HS-27A (cell line): ENCODE data around the gene LHFPL3.

ENCODE experiments used
- DNase-seq: peaks from one replicate; pipeline ENCODE4 v3.0.0-alpha.2; 2012; ENCODE audit warnings: low read depth, missing footprints

Gene LHFPL3

GRCh38 chr7:104800307-104800706 is 471.9 kb downstream of the LHFPL3 start:
- no peak for DNase-seq

- DNase-seq, result no peak
These were observed 472.6 kb downstream of the LHFPL3 start for GRCh38 chr7:104801022-104801421.

GRCh38 chr7:104803931-104804330 is 475.5 kb downstream of the LHFPL3 start:
- no peak for DNase-seq

GRCh38 chr7:104804696-104805095 is 476.3 kb downstream of the LHFPL3 start:
- DNase-seq, result no peak

GRCh38 chr7:104805449-104806317 is 477.3 kb downstream of the LHFPL3 start:
- DNase-seq, result no peak

- DNase-seq, result no peak
These were observed 479.3 kb downstream of the LHFPL3 start for GRCh38 chr7:104807671-104808070.

- DNase-seq, result no peak
These were observed 481.5 kb downstream of the LHFPL3 start for GRCh38 chr7:104809906-104810305.

- DNase-seq, result no peak
These were observed 485.7 kb downstream of the LHFPL3 start for GRCh38 chr7:104814126-104814525.

- DNase-seq, result no peak
These were observed 486.4 kb downstream of the LHFPL3 start for GRCh38 chr7:104814671-104815400.

- DNase-seq, result no peak
These were observed 488.1 kb downstream of the LHFPL3 start for GRCh38 chr7:104816537-104816936.

GRCh38 chr7:104818961-104819880 is 490.8 kb downstream of the LHFPL3 start:
- DNase-seq, result no peak

- no peak for DNase-seq
These were observed 492.6 kb downstream of the LHFPL3 start for GRCh38 chr7:104820836-104821535.

- no peak for DNase-seq
These were observed 494.8 kb downstream of the LHFPL3 start for GRCh38 chr7:104823177-104823576.

- DNase-seq, result no peak
These were observed 496.7 kb downstream of the LHFPL3 start for GRCh38 chr7:104825099-104825498.

GRCh38 chr7:104826135-104826534 is 497.7 kb downstream of the LHFPL3 start:
- no peak for DNase-seq

- no peak for DNase-seq
These were observed 508.6 kb downstream of the LHFPL3 start for GRCh38 chr7:104836976-104837375.

- no peak for DNase-seq
These were observed 510.3 kb downstream of the LHFPL3 start for GRCh38 chr7:104838537-104839299.

- no peak for DNase-seq
These were observed 511.4 kb downstream of the LHFPL3 start for GRCh38 chr7:104839842-104840241.

GRCh38 chr7:104841798-104842197 is 513.4 kb downstream of the LHFPL3 start:
- DNase-seq, result no peak

- no peak for DNase-seq
These were observed 514.8 kb downstream of the LHFPL3 start for GRCh38 chr7:104843198-104843597.

GRCh38 chr7:104845557-104845956 is 517.2 kb downstream of the LHFPL3 start:
- no peak for DNase-seq
